Hypothalamus (tissue), 51 donors: ENCODE results near the gene ASPSCR1.

Experiments used
- DNase-seq, 51 donors: peaks; one replicate each; lab custom pipeline; 2025; lab: John Stamatoyannopoulos, UW

ASPSCR1 gene

DNA sequence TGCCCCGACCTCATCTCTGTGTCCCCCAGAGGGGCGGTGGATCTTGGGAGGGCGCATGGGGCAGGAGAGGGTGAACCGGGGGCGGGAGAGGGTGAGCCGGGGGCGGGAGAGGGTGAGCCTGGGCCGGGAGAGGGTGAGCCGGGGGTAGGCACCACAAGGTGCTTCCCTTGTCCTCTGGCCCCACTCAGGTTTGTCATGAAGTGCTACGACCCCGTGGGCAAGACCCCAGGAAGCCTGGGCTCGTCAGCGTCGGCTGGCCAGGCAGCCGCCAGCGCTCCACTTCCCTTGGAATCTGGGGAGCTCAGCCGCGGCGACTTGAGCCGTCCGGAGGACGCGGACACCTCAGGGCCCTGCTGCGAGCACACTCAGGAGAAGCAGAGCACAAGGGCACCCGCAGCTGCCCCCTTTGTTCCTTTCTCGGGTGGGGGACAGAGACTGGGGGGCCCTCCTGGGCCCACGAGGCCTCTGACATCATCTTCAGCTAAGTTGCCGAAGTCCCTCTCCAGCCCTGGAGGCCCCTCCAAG lies 18.9 kb downstream of the ASPSCR1 start:
- no peak for DNase-seq

DNA sequence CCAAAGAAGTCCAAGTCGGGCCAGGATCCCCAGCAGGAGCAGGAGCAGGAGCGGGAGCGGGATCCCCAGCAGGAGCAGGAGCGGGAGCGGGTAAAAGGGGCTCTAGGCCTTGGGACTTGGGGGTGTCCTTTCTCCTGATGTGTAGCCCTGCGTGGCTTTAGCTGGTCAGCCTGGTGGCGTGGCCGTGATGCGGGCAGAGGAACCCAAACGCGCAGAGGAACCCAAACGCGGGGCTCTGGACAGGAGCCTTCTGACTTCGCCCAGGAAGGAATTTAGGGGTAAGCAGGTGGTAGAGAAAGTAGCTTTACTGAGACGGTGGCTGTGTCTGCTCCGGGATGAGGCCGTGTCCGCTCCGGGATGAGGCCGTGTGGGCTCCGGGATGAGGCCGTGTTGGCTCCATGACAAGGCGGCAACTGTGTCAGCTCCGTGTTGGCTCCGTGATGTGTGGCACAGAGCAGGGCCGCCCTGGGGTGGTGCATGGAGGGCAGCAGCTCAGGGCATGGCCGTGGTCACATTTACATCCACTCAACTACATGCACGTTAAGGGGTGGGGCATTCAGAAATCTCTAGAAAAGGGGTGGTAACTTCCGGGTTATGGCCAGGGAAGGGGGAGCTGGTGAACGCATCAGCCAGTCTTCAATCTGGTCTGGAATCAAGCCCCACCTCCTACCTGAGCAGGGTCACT lies 19.5 kb downstream of the ASPSCR1 start:
- DNase-seq, result no peak

DNA sequence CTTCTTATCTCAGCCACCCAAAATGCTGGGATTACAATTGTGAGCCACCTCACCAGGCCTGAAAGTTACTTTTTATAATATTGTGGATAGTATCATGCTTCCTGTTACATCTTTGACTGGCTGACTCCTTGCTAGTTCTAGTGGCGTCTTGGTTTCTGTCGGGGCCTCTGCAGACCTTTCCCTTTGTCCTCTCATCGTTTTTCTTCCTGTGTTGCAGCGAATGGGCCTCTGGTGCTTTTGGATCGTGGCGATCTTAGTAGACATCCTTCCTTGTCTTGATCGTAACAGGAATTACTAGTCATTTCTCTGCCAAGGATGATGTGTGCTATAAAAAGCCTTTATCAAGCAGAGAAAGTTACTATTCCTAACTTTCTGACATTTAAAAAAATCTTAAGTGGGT lies 20.8 kb downstream of the ASPSCR1 start:
- DNase-seq, result no peak

DNA sequence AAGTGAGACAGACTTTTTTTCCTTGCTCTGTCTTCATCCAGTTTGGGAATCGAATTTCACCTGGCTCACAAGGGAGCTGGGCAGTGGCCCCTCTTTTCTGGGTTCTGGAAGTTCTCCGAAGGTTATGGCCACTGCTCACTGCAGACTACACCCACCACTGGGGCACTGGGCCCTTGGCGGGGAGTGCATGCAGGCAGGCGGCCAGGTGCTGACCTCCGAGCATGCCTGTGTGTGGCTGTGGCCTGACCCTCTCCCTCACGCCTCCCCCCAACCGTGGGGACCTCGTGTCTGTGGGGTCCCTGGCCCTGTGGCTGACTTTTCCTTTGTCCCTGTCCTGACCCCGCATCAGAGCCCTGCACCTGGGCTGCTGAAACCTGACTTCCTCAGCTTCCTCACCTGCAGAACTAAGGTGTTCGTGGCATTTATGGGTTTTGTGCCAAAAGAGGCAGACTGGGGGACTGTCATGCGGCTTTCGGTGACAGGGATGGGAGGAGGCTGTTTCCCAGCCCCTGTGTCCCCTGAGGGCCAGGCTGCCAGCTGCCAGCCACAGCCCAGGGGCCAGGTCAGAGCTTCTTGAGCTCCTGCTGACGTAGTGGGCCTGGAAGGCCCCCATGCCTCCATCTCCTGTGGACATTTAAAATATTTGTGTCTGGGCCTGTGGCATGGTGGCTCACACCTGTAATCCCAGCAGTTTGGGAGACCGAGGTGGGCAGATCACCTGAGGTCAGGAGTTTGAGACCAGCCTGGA lies 21.4 kb downstream of the ASPSCR1 start:
- DNase-seq, result no peak

DNA sequence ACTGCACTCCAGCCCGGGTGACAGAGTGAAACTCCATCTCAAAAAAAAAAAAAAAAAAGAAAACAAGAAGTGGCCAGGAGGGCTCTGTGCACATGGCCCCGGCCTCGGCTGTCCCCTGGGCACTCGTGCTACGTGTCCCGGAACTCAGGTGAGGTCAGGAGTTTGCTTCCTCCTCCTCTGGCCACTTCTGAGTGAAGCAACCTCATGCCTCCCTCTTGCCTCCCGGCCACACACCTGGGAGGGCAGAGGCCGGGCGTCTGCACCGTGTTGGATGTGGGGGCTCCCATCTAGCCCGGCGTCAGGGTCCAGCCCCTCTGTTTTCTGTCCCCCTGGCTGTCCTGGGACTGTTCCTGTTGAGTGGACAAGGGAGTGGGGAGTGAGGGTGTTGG lies 22.2 kb downstream of the ASPSCR1 start:
- no peak for DNase-seq

DNA sequence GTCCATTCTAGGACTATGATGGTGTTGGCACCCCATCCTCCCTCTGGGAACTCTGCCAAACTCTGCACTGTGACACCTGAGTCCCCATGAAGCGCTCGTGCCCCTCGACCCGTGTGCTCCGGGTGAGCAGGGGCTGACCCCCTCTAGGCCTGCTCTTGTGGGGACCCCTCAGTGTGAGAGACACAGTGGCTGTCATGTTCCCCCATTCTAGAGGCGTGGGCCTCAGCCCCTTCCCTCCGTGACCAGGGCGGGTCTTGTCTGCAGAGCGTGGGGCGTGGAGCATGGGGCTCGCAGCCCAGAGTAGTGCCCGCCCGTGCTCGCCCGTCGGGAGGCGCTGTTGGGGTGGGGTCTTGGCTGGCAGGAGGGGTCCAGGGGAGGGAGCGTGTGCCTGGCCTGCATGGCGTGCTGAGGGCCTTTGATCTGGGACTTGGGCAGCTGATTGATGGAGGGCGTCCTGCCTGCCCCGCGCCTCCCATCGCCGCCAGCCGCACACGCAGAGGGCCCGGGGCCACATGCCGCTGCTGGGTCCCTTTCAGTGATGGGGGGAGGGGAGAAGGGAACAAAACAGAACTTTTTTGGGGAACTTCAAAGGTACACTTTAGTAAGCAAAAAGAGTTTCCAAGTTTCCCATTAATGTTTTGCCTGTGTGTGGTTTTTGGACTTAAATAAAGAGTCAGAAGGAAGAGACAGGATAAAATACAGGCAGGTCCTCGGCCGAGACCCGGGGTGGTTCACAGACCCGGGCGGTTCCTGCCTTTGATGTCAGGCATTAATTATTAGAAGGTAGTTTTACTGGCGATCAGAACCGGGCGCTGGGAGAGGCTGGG lies 22.8 kb downstream of the ASPSCR1 start:
- no peak for DNase-seq

DNA sequence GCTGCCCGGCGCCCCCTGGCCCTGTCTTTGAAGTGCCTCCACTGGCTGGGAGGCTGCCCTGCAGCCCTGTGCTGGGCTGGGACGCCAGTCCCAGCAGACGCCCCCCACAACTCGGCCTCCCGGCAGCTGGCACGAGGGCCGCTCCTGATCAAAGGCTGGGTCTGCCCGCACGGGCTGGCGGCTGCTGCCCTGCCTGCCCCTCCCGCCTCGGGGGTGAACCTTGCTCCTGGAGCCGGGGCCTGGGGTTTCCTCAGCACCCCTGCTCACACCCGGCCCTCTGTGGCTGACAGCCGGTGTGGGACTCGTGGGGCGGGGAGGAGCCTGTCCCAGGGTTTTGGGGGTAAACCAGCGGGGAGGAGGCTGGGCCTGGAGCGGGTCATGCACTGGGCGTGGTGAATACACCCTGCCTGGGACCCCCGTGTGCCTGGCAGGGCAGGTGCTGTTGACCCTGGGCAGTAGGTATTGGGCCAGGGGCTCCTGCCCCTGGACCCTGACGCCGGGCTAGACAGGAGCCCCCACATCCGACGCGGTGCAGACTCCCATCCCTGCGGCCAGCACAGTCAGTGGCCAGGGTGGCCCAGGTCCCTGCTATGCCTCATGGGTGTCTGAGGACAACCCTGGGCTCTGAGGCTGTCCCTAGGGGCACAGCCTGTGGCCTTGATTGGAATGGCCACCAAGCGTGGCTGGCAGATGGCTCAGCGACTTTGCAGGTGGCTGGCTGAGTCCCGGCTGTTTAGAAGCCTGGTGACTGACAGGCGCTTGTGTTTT lies 23.6 kb downstream of the ASPSCR1 start:
- DNase-seq, result no peak

DNA sequence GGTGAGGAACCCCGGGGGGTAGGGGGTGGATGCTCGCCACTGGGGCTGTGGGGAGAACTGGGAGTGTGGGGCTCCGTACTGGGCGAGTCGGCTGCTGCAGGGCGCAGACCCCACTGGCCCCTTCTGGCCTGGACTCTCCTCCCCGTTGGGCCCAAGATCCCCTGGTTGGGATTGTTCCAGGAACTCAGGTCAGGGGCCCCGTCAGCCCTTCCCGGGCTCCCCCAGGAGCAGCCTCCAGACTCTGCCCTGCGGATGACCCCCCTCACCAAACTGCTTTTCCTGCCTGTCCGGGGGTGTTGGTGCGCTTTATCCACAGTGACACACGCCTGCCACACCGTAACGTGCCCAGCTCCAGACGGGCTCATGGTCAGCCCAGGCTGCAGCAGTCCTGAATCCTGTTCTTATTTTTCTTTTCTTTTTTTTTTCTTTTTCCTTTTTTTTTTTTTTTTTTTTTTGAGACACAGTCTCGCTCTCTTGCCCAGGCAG lies 24.2 kb downstream of the ASPSCR1 start:
- DNase-seq, result no peak

DNA sequence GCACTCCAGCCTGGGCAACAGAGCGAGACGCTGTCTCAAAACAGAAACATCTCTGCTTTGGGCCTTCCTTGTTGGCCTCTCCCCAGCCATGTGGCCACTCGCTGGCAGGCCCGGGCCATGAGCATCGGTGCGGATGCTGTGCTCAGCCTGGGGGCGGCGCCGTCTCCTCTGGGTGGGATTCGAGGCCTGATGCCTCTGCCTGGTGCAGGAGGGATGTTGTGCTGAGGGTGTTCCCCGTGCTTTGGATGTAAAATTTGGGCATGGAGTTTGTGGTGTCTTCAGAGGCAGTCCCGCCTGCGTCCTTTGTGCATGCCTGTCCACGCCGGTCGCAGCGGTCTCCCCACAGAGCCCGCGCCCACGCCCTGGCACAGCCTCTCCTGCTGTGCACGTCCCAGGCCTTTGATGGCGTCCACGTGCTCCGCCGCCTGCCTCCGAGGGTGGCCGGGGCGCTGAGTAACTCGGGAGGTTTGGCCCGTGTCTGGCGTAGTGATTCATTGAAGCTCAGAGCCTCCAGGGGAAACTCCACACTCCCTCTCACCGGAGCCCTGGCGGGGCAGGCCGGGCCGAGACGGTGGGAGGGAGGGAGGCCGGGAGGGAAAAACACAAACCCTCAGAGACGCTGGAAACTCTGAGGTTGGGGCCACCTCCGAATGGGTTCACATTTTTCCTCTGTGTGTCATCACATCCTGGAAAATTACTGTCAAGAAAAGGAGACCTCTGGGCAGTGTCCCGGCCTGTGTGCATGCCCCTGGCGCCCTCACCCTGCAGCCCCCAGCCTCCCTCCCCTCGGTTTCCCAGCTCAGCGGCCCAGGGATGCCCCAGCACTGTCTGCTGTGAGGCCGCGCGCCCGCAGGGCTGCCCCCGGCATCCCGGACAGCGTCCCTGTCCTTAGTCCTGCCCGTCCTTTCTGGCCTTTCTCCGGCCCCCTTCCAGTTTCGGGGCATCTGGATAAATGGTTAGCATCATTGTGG lies 26.3 kb downstream of the ASPSCR1 start:
- DNase-seq, result peak in 4 of 51 donors; percentile 15 to 53 (median 21)

DNA sequence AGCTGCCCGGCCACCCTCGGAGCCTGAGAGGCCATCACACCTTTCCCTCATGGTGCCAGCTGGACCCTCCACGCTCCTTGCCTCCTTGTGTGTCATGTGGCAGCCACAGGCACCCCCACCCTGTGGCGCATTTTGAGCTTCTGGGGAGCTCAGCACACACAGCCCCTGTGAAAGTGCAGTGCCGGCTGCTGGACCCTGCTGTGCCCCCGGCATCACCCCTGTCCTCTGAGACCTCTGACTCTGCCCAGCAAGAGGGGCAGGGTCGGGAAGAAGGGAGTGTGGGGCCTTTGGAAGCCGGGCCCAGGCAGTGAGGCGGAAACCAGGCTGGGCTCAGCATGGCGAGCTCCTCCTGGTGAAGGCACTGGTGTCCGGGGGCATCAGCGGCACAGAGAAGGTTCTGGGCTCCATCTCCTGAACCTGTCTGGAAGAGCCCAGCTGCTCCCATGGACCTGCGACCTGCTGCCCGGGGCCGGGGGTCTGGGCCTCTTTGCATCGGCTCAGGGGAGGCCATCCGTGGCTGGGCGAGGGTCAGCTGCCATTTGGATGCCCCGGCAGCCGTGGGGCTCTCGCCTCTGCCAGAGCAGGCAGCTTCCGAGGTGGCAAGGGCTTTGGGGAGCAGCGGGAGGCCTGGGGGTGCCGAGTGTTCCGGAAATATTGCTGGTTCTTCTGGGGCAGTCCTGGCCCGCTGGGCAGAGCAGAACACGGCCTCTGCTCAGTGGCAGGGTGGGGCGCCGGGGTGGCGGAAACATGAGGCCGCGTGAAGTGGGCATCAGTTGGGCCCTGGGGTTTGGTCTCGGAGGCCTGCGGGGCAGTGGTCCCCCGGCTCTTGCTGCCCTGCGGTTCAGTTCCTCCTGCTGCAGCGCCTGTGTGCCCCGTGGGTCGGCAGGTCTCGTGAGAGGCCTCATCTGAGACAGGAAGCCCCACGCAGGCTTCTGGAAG lies 27.4 kb downstream of the ASPSCR1 start:
- DNase-seq, result no peak

DNA sequence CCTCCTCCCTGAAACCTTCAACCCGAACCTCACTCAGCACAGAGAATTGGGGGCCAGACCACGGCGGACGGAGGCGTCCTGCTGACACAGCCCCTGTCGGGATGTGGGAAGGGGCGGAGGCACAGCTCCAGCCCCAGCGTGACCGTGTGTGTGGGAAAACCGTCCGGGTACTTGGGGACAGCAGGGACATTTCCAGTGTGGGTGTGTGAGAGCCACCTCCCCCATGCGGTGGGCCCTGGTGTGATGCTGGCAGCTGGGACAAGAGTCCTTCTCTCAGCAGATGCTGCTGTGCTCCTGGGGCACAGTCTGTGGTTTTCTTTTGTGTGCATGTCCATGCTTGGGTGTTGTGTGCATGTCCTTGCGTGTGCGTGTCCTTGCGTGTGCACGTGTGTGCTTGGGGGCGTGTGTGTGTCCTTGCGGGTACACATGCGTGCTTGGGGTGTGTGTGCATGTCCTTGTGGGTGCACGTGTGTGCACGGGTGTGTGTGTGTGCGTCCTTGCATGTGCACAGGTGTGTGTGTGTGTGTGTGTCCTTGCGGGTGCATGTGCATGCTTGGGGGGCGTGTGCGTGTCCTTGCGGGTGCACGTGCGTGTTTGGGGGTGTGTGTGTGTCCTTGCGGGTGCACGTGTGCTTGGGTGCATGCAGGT lies 28.4 kb downstream of the ASPSCR1 start:
- DNase-seq, result no peak

DNA sequence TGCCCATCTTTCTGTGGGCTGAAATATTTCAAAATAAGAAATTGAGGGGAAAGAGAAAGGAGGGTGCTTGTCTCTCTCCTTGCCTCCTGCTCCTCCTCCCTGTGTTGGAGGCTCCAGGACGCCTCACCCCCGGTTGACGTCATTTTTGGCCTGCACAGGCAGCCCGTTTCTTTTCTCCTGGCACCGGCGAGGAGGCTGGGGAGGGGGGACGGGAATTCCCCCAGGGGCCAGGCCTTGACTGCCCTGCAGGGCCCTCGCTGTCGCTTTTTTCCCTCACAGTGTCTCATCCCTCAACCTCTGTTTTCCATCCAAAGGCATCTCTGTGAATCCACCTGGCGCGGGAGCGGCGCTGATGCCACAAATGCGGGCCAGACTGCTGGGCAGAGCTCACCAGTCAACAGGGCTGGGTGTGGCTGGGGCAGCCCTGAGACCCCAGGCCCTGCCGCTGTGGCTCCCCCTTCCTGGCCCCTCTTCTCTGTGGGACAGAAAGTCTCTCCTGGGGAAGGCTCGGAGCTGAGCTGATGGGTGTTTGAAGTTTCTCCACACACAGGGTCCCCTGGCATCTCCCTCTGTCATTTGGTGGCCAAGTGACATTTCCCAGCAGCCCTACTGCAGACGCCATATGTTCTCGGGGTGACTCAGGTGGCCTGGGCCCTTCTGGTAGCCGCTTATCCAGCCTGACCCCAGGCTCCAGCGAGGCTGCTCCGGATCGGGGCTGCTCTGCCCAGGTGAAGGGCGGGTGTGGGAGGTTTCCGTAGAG lies 29.2 kb downstream of the ASPSCR1 start:
- peak in 29 of 51 donors; percentile 16 to 69 (median 45) for DNase-seq

DNA sequence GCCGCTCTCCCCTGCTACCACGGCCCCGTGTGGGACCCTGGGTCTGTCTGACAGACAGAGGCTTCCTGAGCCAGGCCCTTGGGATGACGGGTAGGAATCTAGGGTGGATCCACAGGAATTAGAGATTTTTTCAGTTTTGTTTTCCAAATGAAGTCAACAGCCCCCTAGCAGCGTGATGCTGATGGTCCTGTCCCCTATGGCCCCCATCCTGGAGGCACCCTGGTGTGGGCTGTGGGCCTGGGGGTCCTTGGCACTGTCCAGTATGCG lies 29.7 kb downstream of the ASPSCR1 start:
- no peak for DNase-seq

DNA sequence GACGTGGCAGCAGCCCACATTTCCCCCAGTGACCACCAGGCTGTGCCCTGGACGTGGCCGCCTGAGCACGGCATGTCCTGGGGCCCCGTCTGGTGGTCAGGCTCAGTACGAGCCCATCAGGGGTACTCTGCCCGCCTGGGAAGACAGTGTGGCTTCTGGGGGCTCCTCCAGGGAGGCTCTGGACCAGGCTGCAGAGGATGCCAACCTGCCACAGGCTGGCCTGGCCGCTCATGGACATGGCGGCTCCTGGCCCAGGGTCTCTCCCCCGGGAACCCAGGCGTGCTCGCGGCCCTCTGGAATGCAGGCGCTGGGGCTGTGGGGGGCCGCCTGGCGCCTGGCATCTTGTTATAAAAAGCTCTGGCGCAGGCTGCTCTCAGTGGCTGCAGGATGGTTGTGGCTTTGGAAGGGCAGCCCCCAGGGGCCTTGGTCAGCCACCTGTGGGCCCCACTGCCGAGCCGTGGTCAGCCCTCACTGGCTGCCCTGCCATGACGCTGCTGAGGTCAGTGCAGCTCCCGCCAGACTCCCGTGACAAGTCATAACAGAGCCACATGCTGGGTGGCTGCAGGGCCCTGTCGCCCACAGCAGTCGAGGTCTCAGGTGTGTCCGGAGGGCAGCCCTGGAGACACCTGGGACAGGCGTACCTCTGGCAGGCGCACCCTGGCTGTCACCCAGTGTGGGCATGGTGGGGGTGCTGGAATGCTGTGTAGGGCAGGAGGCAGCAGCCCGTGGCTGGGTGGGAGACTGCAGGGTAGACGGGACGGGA lies 30.2 kb downstream of the ASPSCR1 start:
- DNase-seq, result peak in 6 of 51 donors; percentile 15 to 28 (median 24)

DNA sequence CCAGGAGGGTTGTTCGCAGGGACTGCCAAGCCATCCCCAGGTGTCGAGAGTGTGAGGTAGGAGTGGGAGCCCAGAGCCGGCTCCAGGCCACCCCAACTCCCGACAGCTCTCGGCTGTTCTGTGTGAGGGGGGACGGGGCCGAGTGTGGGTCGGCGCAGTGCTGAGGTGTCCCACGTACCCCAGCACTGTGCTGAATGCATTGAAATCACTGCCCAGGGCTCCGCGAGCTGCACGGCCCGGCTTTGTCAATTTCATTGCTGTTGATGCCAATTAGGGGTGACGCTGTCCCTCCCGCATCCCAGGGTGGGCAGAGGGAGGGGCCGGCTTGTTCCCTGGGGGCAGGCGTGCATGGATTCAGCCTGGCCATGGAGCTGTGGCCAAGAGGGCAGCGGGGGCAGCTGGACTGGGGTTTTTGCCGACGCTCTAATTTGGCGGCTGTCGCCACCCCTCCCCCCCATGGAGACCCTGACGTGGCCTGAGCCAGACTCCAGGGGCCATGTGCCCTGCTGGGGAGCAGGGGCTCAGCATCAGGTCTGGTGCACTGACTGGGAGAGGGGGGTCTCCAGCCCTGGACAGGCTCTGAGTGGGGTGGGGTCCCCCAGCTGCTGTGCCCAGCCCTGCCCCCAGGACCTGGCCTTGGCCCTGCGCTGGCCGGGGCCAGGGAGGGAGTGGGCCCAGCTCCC lies 31.0 kb downstream of the ASPSCR1 start:
- DNase-seq, result no peak
